GM12801 (cell line): ENCODE data around the gene BHLHA15.

Experiments used
- TF ChIP-seq, protein P1 (sequence below): IDR thresholded peaks from one replicate; pipeline ENCODE4 v1.5.1; 2011; ENCODE audit warnings: control low read depth; ENCODE audit not compliant: insufficient read length; ENCODE audit errors: extremely low read depth

Gene BHLHA15

DNA sequence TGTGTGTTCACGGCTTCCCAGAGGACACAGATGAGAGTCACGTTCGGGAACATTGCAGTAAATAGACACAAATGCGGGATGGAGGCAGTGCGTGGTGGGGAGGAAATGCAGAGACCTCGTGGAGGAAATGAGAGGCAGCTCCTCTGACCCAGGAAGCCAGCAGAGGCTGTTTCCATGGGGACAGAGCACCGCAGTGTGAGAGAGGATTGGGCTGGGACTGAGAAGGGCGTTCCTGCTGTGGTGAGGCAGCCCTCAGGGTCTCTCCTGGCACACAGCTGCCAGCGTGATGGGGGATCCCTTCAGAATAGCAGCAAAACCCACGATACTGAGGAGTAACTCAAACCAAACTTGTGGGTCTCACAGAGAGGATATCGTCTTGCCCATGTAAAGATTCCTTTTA is 21.7 kb upstream of the BHLHA15 start:
- TF ChIP-seq, protein P1, sequence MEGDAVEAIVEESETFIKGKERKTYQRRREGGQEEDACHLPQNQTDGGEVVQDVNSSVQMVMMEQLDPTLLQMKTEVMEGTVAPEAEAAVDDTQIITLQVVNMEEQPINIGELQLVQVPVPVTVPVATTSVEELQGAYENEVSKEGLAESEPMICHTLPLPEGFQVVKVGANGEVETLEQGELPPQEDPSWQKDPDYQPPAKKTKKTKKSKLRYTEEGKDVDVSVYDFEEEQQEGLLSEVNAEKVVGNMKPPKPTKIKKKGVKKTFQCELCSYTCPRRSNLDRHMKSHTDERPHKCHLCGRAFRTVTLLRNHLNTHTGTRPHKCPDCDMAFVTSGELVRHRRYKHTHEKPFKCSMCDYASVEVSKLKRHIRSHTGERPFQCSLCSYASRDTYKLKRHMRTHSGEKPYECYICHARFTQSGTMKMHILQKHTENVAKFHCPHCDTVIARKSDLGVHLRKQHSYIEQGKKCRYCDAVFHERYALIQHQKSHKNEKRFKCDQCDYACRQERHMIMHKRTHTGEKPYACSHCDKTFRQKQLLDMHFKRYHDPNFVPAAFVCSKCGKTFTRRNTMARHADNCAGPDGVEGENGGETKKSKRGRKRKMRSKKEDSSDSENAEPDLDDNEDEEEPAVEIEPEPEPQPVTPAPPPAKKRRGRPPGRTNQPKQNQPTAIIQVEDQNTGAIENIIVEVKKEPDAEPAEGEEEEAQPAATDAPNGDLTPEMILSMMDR: no peak

DNA sequence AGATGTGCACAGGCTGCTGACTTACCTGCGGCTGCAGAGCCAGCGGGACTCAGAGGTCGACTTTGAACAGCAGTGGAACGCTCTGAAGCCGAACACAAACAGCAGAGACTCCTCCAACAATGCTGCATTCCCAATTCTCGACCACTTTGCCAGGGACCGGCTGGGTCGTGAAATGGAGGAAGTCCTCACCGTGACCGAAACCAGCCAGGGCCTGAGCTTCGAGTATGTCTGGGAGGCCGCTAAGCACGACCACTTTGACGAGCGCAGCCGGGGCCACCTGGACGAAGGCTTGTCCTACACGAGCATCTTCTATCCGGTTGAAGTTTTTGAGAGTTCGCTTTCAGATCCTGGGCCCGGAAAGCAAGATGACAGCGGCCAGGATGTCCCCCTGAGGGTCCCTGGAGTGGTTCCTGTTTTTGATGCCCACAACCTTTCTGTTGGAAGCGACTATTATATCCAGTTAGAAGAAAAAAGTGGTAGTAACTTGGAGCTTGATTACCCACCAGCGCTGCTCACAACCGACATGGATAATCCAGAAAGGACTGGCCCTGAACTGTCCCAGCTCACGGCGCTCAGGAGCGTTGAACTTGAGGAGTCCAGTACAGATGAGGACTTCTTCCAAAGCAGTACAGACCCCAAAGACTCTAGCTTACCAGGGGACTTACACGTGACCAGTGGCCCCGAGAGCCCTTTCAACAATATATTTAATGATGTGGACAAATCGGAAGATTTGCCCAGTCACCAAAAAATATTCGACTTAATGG is 19.4 kb upstream of the BHLHA15 start:
- TF ChIP-seq, protein P1: no peak

DNA sequence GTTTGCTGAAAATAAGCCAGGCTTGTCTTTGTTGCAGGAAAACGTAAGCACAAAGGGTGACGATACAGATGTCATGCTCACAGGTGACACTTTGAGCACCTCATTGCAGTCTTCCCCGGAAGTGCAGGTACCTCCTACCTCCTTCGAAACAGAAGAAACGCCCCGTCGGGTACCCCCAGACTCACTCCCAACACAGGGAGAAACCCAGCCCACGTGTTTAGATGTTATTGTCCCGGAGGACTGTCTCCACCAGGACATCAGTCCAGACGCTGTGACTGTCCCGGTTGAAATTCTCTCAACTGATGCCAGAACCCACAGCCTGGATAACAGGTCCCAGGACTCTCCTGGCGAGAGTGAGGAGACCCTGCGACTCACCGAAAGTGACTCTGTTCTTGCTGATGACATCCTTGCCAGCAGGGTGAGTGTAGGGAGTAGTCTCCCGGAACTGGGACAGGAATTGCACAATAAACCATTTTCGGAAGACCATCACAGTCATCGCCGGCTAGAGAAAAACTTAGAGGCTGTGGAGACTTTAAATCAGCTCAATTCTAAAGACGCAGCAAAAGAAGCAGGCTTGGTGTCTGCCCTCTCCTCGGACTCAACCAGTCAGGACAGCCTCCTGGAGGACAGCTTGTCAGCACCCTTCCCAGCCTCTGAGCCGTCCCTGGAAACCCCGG is 18.3 kb upstream of the BHLHA15 start:
- TF ChIP-seq, protein P1: no peak

DNA sequence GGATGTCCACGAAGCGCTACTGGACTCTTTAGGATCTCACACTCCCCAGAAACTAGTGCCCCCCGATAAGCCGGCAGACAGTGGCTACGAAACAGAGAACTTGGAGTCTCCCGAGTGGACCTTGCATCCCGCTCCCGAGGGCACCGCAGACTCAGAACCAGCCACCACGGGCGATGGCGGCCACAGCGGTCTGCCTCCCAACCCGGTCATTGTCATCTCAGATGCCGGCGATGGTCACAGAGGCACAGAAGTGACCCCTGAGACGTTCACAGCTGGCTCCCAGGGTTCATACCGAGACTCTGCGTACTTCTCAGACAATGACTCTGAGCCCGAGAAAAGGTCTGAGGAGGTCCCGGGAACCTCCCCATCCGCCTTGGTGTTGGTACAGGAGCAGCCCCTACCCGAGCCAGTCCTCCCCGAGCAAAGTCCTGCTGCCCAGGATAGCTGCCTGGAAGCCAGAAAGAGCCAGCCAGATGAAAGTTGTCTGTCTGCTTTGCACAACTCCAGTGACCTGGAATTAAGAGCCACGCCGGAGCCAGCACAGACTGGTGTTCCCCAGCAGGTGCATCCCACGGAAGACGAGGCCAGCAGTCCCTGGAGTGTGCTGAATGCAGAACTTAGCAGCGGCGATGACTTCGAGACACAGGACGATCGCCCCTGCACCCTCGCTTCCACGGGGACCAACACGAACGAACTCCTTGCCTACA is 17.6 kb upstream of the BHLHA15 start:
- TF ChIP-seq, protein P1: no peak

DNA sequence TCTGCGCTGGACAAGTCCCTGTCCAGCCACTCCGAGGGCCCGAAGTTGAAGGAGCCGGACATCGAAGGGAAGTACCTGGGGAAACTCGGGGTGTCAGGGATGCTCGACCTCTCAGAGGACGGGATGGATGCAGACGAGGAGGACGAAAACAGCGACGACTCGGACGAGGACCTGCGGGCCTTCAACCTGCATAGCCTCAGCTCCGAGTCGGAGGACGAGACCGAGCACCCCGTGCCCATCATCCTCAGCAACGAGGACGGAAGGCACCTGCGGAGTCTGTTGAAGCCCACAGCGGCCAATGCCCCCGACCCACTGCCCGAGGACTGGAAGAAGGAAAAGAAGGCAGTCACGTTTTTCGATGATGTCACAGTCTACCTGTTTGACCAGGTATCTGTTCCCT is 17.1 kb upstream of the BHLHA15 start:
- TF ChIP-seq, protein P1: no peak

DNA sequence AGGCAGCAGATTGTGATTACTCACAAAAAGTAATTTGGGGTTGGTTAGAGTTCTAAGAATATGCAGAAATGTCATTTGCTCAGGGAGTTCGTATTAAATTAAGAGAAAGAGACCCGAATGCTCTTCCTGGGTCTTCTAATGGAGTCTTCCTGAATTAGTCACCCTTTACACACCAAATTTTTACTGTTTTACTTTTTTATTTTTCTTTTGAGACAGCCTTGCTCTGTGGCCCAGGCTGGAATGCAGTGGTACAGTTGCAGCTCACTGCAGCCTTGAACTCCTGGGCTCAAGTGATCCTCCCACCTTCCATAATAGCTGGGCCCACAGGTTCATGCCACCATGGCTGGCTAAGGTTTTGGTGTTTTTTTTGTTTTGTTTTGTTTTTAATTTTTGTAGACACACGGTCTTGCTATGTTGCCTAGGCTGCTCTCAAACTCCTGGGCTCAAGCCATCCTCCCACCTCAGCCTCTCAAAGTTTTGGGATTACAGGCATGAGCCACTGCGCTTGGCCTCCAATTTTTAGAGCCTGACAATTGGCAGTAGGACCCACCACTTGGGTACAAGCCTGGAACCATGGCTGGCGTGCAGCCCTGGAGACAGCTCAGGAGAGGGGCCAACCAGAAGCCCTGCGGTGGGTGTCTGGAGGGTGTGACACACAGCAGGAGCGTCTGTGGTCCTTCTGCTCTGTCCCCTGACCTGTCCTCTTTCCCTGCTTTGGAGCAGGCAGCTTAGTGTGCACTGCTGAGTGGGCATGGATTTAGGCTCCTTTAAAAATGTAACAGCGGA is 16.4 kb upstream of the BHLHA15 start:
- TF ChIP-seq, protein P1: no peak
